KG1 (cell line): ENCODE results near the gene MYH6.

ENCODE experiments used
- DNase-seq: peaks from one replicate; lab custom pipeline; 2025; lab: John Stamatoyannopoulos, UW

MYH6 gene

GRCh38 chr14:23376482-23377197 is 31.4 kb downstream of the MYH6 start, which contains the start of gene CMTM5:
CMTM5 (plus strand) TSS chr14:23377046; CDS start chr14:23377252, 206 bp downstream.
- DNase-seq, result no peak

DNA sequence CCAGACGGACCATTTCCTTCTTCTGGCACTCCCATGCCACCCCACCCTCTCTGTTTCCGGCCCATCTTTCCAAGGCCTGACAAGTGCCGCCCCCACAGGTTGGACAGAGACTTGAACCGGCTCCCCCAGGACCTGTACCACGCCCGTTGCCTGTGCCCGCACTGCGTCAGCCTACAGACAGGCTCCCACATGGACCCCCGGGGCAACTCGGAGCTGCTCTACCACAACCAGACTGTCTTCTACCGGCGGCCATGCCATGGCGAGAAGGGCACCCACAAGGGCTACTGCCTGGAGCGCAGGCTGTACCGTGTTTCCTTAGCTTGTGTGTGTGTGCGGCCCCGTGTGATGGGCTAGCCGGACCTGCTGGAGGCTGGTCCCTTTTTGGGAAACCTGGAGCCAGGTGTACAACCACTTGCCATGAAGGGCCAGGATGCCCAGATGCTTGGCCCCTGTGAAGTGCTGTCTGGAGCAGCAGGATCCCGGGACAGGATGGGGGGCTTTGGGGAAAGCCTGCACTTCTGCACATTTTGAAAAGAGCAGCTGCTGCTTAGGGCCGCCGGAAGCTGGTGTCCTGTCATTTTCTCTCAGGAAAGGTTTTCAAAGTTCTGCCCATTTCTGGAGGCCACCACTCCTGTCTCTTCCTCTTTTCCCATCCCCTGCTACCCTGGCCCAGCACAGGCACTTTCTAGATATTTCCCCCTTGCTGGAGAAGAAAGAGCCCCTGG is 32.4 kb downstream of the MYH6 start:
- DNase-seq, result no peak

GRCh38 chr14:23373041-23373440 is 35.0 kb downstream of the MYH6 start:
- DNase-seq, result no peak

DNA sequence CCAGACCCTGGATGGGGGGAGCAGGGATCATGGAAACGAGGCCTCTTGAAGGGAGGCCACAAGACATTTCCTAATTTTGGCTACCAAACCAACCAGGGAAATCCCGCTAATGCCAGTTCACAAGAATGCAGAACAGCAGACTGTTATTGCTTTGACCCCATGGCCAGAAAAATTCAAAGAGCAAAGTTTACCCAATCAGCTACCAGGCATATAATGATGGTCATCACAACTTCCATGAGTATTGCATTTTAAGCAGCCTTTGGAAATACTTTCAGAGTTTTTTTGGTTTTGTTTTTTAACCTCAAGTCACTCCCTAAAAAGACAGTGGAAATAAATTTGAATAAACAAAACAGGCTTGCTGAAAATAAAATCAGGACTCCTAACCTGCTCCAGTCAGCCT is 35.6 kb downstream of the MYH6 start, which contains the start of gene IL25:
Gene IL25 (plus strand): TSS at position 301 of the 400 bp plus-strand sequence.
- DNase-seq, result no peak

GRCh38 chr14:23371865-23372264 is 36.2 kb downstream of the MYH6 start:
- DNase-seq, result no peak

DNA sequence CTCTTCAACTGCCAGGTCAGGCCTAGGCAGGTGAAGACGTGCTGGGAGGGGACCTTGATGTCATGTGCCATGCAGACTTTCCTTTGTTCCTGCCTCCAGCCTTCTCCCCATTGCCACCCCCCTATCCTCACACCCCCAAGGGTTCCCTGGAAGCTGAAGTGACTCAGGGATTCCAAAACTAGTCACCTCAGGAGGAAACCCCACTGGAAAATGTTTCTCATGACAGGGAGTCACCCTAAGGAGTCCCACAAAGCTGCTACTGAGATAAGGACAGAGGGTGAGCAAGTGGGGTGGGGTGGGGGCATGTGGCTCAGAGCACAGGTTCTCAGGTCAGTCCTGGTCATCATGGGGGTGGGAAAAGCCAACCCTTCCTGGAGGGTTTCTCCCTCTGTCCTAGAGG is 37.9 kb downstream of the MYH6 start:
- DNase-seq, result no peak

- no peak for DNase-seq
These were observed 41.6 kb downstream of the MYH6 start for GRCh38 chr14:23366426-23366921.

DNA sequence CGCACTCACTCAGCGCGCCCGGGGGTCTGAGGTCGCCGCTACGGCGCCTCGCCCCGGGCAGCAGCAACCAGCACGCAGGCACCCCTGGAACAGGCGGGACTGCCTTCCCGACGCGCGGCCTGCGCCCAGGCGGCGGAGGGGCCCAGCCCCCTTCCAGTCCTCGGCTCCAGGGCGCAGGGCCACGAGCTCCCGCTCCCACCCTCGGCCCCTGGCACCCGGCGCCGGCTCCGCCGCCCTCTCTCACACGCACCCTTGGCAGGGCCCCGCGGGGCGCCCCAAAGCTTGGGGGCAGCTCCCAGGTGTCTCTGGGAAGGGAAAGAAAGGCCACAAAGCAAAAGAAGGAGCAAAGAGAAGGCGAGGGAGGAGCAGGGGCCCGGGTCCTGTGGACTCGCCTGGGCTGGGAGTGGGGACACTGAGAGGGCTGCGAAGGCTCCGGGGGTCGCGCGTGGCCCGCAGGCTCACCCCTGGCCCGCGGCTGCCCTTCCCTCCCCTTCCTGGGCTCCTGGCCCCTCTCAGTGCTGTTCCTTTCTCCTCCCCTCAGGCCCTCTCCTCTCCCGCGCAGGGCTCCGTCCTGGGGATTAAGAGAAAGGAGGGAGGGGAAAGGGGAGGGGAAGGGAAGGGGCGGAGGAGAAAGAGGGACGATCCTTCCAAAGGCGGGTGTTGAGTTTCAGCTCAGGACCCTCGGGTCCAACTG is 42.2 kb downstream of the MYH6 start:
- no peak for DNase-seq

DNA sequence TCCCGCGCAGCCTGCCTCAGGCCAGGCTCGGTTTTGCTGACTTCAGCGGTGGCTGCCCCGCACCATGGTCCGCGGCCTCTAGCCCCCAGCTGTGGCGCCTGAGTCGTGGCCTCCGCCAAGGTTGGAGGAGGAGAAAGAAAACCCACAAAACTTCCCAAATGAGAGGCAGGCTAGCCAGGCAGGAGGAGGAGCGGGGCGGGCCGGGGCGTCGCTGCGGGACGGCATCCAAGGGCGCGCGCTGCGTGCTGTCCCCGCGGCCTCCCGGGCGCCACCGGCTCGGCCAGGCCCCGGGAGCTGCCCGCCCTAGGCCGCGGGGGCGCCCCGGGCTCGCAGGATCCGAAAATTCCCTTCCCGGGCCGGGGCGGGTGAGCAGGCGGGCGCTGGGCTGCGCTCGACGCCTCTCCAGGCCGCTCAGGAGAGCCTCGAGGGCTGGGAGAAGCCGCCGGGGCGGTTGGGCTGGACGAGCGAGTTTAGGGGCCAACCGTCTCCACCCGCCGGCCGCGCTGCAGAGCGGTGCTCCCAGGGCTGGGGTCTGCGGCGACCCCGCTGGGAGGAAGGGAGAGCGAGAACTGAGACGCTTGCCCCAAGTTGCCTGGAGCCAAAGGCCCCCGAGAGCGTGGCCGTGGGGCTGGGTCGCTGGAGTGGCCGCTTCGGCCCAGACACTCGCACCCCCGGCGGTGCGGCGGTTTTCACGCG is 42.9 kb downstream of the MYH6 start, which contains the start of gene EFS:
Gene EFS (minus strand): TSS at position 137 of the 696 bp plus-strand sequence. CDS start 147 bp downstream, outside the sequence.
- DNase-seq, result no peak

- DNase-seq, result no peak
These were observed 43.7 kb downstream of the MYH6 start for GRCh38 chr14:23364164-23365035.

- no peak for DNase-seq
These were observed 45.9 kb downstream of the MYH6 start for GRCh38 chr14:23362200-23362599.

DNA sequence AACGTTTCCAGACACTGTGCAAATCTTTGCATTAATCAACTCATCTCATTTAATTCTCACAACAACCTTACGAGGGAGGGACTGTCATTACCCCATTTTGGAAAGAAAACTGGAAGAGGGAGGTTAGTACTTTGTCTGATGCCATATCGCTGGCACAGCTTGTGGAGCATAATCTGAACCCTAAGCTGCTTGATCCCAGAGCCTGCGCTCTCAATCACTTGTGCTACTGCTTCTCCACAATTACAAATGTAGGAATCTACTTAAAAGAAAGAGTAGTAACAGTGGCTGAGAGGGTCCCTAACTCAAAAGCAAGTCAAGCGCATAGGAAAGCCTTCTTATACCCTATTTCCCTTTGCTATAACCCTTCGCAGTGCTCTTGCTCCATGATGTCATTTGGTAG is 46.3 kb downstream of the MYH6 start:
- DNase-seq, result no peak

GRCh38 chr14:23361320-23361719 is 46.8 kb downstream of the MYH6 start:
- DNase-seq, result no peak

DNA sequence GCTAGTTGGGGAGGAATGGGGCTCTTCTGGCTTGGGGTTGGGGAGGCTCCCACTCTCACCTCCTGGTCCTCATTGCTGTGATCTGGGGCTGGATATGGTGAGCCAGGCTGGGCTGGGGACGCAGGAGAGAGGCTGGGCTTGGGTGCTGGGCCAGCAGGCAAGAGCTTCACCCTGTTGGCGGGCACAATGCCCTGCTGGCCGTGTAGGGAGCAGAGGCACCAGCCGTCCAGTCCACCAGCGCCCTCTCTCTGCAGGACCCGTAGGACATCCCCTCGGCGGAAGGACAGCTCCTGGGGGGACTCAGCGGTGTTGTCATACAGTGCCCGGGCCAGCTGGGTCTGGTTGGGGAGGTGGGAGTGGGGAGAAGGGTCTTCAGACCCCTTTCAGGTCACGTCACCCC is 47.6 kb downstream of the MYH6 start:
- DNase-seq, result no peak

- no peak for DNase-seq
These were observed 48.2 kb downstream of the MYH6 start for GRCh38 chr14:23359722-23360447.

GRCh38 chr14:23359167-23359626 is 48.9 kb downstream of the MYH6 start:
- DNase-seq, result no peak

GRCh38 chr14:23358553-23359166 is 49.4 kb downstream of the MYH6 start:
- no peak for DNase-seq

DNA sequence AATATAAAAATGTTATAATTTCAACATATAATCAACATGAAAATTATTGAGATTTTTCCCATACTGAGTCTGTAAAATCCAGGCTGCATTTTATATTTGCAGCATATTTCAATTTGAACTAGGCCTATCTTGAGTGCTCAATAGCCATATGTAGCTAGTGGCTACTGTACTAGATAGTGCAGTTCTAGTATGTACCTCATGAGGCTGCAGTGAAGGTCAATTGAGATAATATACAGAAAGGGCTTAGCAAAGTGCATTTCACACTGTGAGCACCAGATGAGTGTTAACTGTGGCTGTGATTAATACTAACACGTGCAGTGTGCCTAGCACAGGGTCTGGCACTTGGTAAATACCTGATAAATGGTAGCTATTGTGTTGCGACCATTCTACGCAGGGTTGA is 50.0 kb downstream of the MYH6 start:
- no peak for DNase-seq

GRCh38 chr14:23357261-23357660 is 50.8 kb downstream of the MYH6 start:
- DNase-seq, result no peak

- no peak for DNase-seq
These were observed 51.4 kb downstream of the MYH6 start for GRCh38 chr14:23356662-23357061.
